ENCODE measurements around the gene PPIE.

- TF ChIP-seq CTCF (IDR thresholded peaks at IDR 0.05; ENCODE audit: low read depth, low read length) (no peak), POLR2A (IDR thresholded peaks at IDR 0.05; ENCODE audit: extremely low read depth, insufficient read length) (no peak)
Measured at GRCh38 chr1:39735731-39736130, 3.0 kb upstream of the PPIE start.

All from NB4 (cell line).